Measurements from ENCODE around the gene TRMT112.
A peak's percentile ranks its signal among the peaks of the same experiment; 100 is the strongest.

Gene TRMT112

DNA sequence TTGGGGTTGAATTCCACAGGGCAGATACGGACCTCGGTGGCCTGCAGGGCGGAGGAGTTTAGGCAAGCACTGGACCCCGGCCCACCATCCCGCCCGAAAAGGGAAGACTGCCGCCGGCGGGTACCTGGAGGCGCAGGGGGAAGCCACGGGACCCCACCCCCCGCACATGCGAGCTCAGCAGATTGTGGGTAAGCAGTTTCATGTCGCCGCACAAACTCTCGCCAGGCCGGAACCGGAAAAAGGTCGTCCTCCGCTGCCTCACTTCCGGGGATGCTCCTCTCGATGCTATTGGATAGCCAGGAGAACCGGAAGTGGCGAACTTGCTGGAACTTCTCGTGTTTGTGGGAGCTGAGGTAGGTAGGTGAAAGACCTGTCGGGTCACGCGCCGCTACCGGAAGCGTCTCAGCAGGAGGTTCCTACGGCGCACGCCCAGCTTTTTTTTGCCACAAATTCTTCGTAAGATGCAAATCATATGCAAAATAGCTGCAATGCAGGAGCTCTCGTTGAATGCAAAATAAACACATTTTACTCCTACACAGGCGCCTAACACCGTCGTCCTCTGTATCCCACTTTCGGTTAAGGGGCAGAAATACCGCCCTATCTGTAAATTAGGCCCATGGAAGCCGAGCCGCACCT, at the start of gene TRMT112:
TSS of gene TRMT112 (minus strand) at position 235 of the 636 bp plus-strand sequence. CDS start at position 202, 33 bp downstream.
- Histone ChIP-seq H3K27me3 (no peaks in the 10 kb centered on the region), H3K9me3 (no peaks in the 10 kb centered on the region), H3K4me1 (ENCODE audit: control insufficient read depth in 1 of 2, insufficient read depth in 1 of 2, low read depth in 1 of 2, low read length in 1 of 2) (peaks cover 26 to 31% of the 10 kb centered on the region in 2 experiments), H3K4me3 (ENCODE audit: low read depth in 1 of 2, low read length in 1 of 2) (peak within 1 kb of the TSS; percentile 75 to 81), H3K27ac (peak within 1 kb of the TSS; percentile 96), H3K36me3 (peaks cover 55% of the 10 kb centered on the region)
- TF ChIP-seq, protein P1, sequence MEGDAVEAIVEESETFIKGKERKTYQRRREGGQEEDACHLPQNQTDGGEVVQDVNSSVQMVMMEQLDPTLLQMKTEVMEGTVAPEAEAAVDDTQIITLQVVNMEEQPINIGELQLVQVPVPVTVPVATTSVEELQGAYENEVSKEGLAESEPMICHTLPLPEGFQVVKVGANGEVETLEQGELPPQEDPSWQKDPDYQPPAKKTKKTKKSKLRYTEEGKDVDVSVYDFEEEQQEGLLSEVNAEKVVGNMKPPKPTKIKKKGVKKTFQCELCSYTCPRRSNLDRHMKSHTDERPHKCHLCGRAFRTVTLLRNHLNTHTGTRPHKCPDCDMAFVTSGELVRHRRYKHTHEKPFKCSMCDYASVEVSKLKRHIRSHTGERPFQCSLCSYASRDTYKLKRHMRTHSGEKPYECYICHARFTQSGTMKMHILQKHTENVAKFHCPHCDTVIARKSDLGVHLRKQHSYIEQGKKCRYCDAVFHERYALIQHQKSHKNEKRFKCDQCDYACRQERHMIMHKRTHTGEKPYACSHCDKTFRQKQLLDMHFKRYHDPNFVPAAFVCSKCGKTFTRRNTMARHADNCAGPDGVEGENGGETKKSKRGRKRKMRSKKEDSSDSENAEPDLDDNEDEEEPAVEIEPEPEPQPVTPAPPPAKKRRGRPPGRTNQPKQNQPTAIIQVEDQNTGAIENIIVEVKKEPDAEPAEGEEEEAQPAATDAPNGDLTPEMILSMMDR (IDR thresholded peaks at IDR 0.05) = no peak

DNA sequence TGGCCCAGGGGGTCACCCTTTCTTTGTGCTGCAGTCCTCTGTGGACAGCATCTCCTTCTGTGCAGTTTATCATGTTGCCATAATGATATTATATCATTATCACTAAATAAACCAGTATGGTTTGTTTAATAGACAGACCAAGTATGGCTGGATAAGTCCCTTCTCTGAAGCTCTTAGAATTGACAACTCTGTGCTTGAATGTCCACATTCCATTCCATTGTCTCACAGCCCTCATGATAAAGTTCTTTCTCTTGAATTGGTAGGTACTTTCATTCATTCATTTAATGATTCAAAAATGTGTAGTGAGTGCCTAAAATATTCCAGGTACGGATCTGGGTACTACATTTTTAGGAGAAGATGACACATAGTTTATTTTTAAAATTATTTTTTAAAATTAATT, 49.4 kb upstream of the TRMT112 start:
- no peak overlapping the region for H3K27ac ChIP-seq
- TF ChIP-seq, protein P1 (IDR thresholded peaks at IDR 0.05) = no peak
- H3K36me3 ChIP-seq = peaks cover 91% of the 10 kb centered on the region
- H3K9me3 ChIP-seq = no peaks in the 10 kb centered on the region
- H3K27me3 ChIP-seq = no peaks in the 10 kb centered on the region
- no peaks in the 10 kb centered on the region for H3K4me1 ChIP-seq (ENCODE audit: control insufficient read depth in 1 of 2, insufficient read depth in 1 of 2, low read depth in 1 of 2, low read length in 1 of 2)
- H3K4me3 ChIP-seq (ENCODE audit: low read depth in 1 of 2, low read length in 1 of 2) = no peak overlapping the region

DNA sequence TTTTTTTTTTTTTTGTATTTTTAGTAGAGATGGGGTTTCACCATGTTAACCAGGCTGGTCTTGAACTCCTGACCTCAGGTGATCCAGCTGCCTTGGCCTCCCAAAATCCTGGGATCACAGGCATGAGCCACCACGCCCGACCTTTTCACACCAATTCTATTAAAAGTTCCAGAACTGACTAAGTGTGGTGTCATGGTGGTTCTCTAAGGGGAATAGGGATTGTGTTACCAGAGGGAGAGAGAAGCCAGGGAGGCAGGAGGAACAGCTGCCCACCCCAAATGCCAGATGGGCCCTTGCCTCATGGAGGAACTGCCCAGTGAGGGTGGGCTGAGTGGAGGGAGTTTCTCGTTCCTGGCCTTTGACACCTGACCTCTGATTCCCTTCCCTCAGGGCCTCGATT, 47.6 kb upstream of the TRMT112 start:
- H3K4me1 ChIP-seq (ENCODE audit: control insufficient read depth in 1 of 2, insufficient read depth in 1 of 2, low read depth in 1 of 2, low read length in 1 of 2) = peaks cover 9 to 12% of the 10 kb centered on the region in 2 experiments
- no peaks in the 10 kb centered on the region for H3K27me3 ChIP-seq
- TF ChIP-seq, protein P1 (IDR thresholded peaks at IDR 0.05) = no peak
- no peak overlapping the region for H3K27ac ChIP-seq
- peaks cover 85% of the 10 kb centered on the region for H3K36me3 ChIP-seq
- H3K4me3 ChIP-seq (ENCODE audit: low read depth in 1 of 2, low read length in 1 of 2) = no peak overlapping the region
- H3K9me3 ChIP-seq = no peaks in the 10 kb centered on the region

DNA sequence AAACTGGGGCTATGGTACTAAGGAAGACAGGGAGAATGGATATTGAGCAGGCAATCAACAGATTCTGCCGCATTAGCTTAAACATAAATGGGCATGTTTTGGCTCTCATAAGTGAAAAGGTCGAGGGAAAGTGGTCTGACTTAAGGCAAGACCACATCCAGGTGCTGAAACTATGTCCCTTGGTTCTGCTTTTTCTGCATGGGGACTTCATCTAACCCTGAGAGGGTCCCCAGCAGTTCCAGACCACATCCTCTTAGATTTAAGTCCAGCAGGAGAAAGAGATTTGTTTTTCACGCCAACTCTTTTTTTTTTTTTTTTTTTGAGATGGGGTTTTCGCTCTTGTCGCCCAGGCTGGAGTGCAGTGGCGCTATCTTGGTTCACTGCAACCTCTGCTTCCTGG, 47.1 kb upstream of the TRMT112 start:
- Histone ChIP-seq H3K27me3 (no peaks in the 10 kb centered on the region), H3K4me3 (ENCODE audit: low read depth in 1 of 2, low read length in 1 of 2) (no peak overlapping the region), H3K9me3 (no peaks in the 10 kb centered on the region), H3K27ac (no peak overlapping the region), H3K4me1 (ENCODE audit: control insufficient read depth in 1 of 2, insufficient read depth in 1 of 2, low read depth in 1 of 2, low read length in 1 of 2) (peaks cover 13 to 17% of the 10 kb centered on the region in 2 experiments), H3K36me3 (peaks cover 80% of the 10 kb centered on the region)
- TF ChIP-seq, protein P1 (IDR thresholded peaks at IDR 0.05) = no peak

DNA sequence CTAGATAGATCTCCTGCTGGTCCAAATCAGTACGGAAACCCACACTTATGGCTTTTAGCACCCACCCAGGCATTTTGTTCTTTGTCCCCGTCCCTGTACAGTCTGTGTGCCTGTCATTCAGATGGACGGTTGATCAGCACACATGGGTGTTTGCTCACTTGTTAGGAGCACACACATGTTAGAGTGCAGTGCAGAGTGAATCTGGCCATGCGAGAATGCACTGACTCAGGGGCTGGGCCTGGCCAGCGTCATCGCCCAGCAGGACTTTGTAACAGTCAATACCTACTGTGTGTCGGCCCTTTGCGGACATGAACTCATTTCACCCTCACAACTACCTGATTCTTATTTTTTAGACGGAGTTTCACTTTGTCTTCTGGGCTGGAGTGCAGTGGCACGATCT, 45.0 kb upstream of the TRMT112 start:
- H3K27me3 ChIP-seq = no peaks in the 10 kb centered on the region
- H3K27ac ChIP-seq = no peak overlapping the region
- TF ChIP-seq, protein P1 (IDR thresholded peaks at IDR 0.05) = no peak
- H3K36me3 ChIP-seq = peaks cover 71% of the 10 kb centered on the region
- H3K4me1 ChIP-seq (ENCODE audit: control insufficient read depth in 1 of 2, insufficient read depth in 1 of 2, low read depth in 1 of 2, low read length in 1 of 2) = peaks cover 27 to 37% of the 10 kb centered on the region in 2 experiments
- H3K4me3 ChIP-seq (ENCODE audit: low read depth in 1 of 2, low read length in 1 of 2) = no peak overlapping the region
- H3K9me3 ChIP-seq = no peaks in the 10 kb centered on the region

Data from neutrophil (primary cell).